H9 (cell line): ENCODE results near the gene MED25. TPM values are rescaled to one million over a fixed set of nuclear protein-coding genes. Genes with fewer than 3 reads are reported as not detected.

ENCODE experiments used
- DNase-seq: peaks from one replicate; pipeline ENCODE4 v3.0.0-alpha.2; 2017
- H2AFZ ChIP-seq: one replicate; pipeline ENCODE4 v1.6.1; 2013; ENCODE audit warnings: mild to moderate bottlenecking, low read length, control low read depth, moderate library complexity
- H2AK5ac ChIP-seq: 2 replicates; pipeline ENCODE4 v1.6.1; 2013; ENCODE audit warnings: low read length, control low read depth, mixed read lengths; ENCODE audit not compliant: insufficient read length
- H2BK120ac ChIP-seq: one replicate; pipeline ENCODE4 v1.6.1; 2013; ENCODE audit warnings: low read depth, mild to moderate bottlenecking, low read length, control low read depth, inconsistent platforms; ENCODE audit not compliant: poor library complexity, severe bottlenecking
- H2BK12ac ChIP-seq: 2 replicates; pipeline ENCODE4 v1.6.1; 2013; ENCODE audit warnings: low read length, control low read depth, mixed read lengths, low read depth; ENCODE audit not compliant: insufficient read length
- H2BK15ac ChIP-seq: 2 replicates; pipeline ENCODE4 v1.6.1; 2013; ENCODE audit warnings: low read depth, low read length, control low read depth
- H2BK20ac ChIP-seq: one replicate; pipeline ENCODE4 v1.6.1; 2013; ENCODE audit warnings: low read depth, mild to moderate bottlenecking, low read length, control low read depth, inconsistent platforms; ENCODE audit not compliant: poor library complexity, severe bottlenecking
- H2BK5ac ChIP-seq: 2 replicates; pipeline ENCODE4 v1.6.1; 2013; ENCODE audit warnings: low read length, control low read depth, mixed read lengths; ENCODE audit not compliant: insufficient read length
- H3K14ac ChIP-seq: 2 replicates; pipeline ENCODE4 v1.6.1; 2013; ENCODE audit warnings: low read length, control low read depth; ENCODE audit not compliant: insufficient read depth
- H3K18ac ChIP-seq: 2 replicates; pipeline ENCODE4 v1.6.1; 2013; ENCODE audit warnings: low read depth, mild to moderate bottlenecking, mixed read lengths, low read length, control low read depth; ENCODE audit not compliant: insufficient read length
- H3K23ac ChIP-seq: 2 replicates; pipeline ENCODE4 v1.6.1; 2013; ENCODE audit warnings: low read length, control low read depth, mixed read lengths, low read depth; ENCODE audit not compliant: insufficient read length
- H3K23me2 ChIP-seq: 2 replicates; pipeline ENCODE4 v1.6.1; 2013; ENCODE audit warnings: low read depth, mild to moderate bottlenecking, mixed read lengths, low read length, control low read depth; ENCODE audit not compliant: insufficient read length, poor library complexity, severe bottlenecking
- H3K27ac ChIP-seq: 2 replicates; pipeline ENCODE4 v1.5.1; 2013; ENCODE audit warnings: low read length, control low read depth, mixed read lengths, low read depth; ENCODE audit not compliant: insufficient read length
- H3K27me3 ChIP-seq: 2 replicates; pipeline ENCODE4 v1.6.1; 2013; ENCODE audit warnings: low read length, control low read depth, inconsistent platforms; ENCODE audit not compliant: insufficient read depth
- H3K4ac ChIP-seq: 2 replicates; pipeline ENCODE4 v1.6.1; 2013; ENCODE audit warnings: low read depth, mild to moderate bottlenecking, control low read depth, inconsistent platforms, low read length, moderate library complexity
- H3K4me1 ChIP-seq: 2 replicates; pipeline ENCODE4 v1.6.1; 2013; ENCODE audit warnings: low read length, control low read depth, inconsistent platforms; ENCODE audit not compliant: insufficient read depth
- H3K4me2 ChIP-seq: 2 replicates; pipeline ENCODE4 v1.6.1; 2013; ENCODE audit warnings: low read length, control low read depth, mixed read lengths; ENCODE audit not compliant: insufficient read length, insufficient read depth
- H3K56ac ChIP-seq: 2 replicates; pipeline ENCODE4 v1.6.1; 2013; ENCODE audit warnings: low read depth, mild to moderate bottlenecking, mixed read lengths, low read length, control low read depth; ENCODE audit not compliant: insufficient read length
- H3K79me1 ChIP-seq: 2 replicates; pipeline ENCODE4 v1.6.1; 2013; ENCODE audit warnings: low read depth, mild to moderate bottlenecking, moderate library complexity, low read length, control low read depth, inconsistent platforms; ENCODE audit not compliant: insufficient read depth, poor library complexity, severe bottlenecking
- H3K79me2 ChIP-seq: 2 replicates; pipeline ENCODE4 v1.6.1; 2013; ENCODE audit warnings: low read length, control low read depth, inconsistent platforms; ENCODE audit not compliant: insufficient read depth
- H3K9ac ChIP-seq: 2 replicates; pipeline ENCODE4 v1.6.1; 2013; ENCODE audit warnings: low read length, control low read depth, mixed read lengths; ENCODE audit not compliant: insufficient read length; ENCODE audit errors: extremely low read depth
- H3K9me3 ChIP-seq: one replicate; pipeline ENCODE4 v1.6.1; 2013; ENCODE audit warnings: low read depth, low read length, inconsistent platforms; ENCODE audit not compliant: control insufficient read depth
- H3T11ph ChIP-seq: one replicate; pipeline ENCODE4 v1.6.1; 2013; ENCODE audit warnings: mild to moderate bottlenecking, low read length, control low read depth, inconsistent platforms
- H4K20me1 ChIP-seq: one replicate; pipeline ENCODE4 v1.6.1; 2013; ENCODE audit not compliant: control insufficient read depth, insufficient read length, insufficient read depth
- H4K5ac ChIP-seq: 2 replicates; pipeline ENCODE4 v1.6.1; 2013; ENCODE audit warnings: low read depth, mild to moderate bottlenecking, mixed read lengths, low read length, control low read depth; ENCODE audit not compliant: insufficient read length
- H4K8ac ChIP-seq: replicated peaks from 2 replicates; pipeline ENCODE4 v1.6.1; 2013; ENCODE audit warnings: low read length, control low read depth, mixed read lengths, low read depth; ENCODE audit not compliant: insufficient read length
- H4K91ac ChIP-seq: 2 replicates; pipeline ENCODE4 v1.6.1; 2013; ENCODE audit warnings: low read depth, mild to moderate bottlenecking, moderate library complexity, mixed read lengths, low read length, control low read depth; ENCODE audit not compliant: insufficient read length
- H3K27ac Mint-ChIP-seq, 3 experiments: 2 replicates in 2 of 3; 3 replicates in 1 of 3; pipeline ENCODE4 v1.8.0; 2020 to 2021; ENCODE audit warnings: mixed read lengths in 3 of 3, mild to moderate bottlenecking in 1 of 3, moderate library complexity in 1 of 3
- H3K27me3 Mint-ChIP-seq: 2 replicates; pipeline ENCODE4 v1.8.0; 2021; ENCODE audit warnings: low read depth, mild to moderate bottlenecking, moderate library complexity, mixed read lengths
- H3K36me3 Mint-ChIP-seq, 3 experiments: 2 replicates in 2 of 3; 3 replicates in 1 of 3; pipeline ENCODE4 v1.8.0; 2020 to 2021; ENCODE audit warnings: low read depth in 3 of 3, mixed read lengths in 3 of 3; ENCODE audit not compliant: insufficient read depth in 1 of 3
- H3K4me1 Mint-ChIP-seq, 2 experiments: 2 replicates each; pipeline ENCODE4 v1.8.0; 2020; ENCODE audit warnings: mixed read lengths in 2 of 2
- H3K4me3 Mint-ChIP-seq, 2 experiments: 2 replicates in 1 of 2; 3 replicates in 1 of 2; pipeline ENCODE4 v1.8.0; 2020 to 2021; ENCODE audit warnings: mild to moderate bottlenecking in 2 of 2, mixed read lengths in 2 of 2, moderate library complexity in 1 of 2
- H3K9me3 Mint-ChIP-seq, 2 experiments: 2 replicates in 1 of 2; 3 replicates in 1 of 2; pipeline ENCODE4 v1.8.0; 2020; ENCODE audit warnings: mild to moderate bottlenecking in 2 of 2, mixed read lengths in 2 of 2, moderate library complexity in 1 of 2
- CTCF ChIP-seq: fragments of 200-600 bp; sonication (generic); conservative IDR thresholded peaks from 3 replicates; pipeline ENCODE4 v1.8.0; 2021; ENCODE audit warnings: antibody characterized with exemption, mild to moderate bottlenecking
- WGBS: extraction: QIAGEN DNeasy Blood & Tissue Kit; methylation state at CpG from one replicate; pipeline ENCODE4 v1.1.7; 2013; ENCODE audit warnings: missing lambda C conversion rate, low lambda C conversion rate, mixed read lengths; ENCODE audit not compliant: insufficient read length; ENCODE audit errors: extremely low coverage; 5-methylcytosine and 5-hydroxymethylcytosine counted together
- total RNA-seq: library from RNA; stranded (reverse); gene quantifications from 2 replicates; pipeline ENCODE4 v1.2.1, GENCODE V29; 2021

Gene MED25
- total RNA-seq, 1 experiment from 2014 or later: 77.5 TPM

- no peak for TF ChIP-seq CTCF
- H2AFZ ChIP-seq: no peak overlapping the region
- no peak overlapping the region for H3K27ac ChIP-seq
- no peaks in the 10 kb centered on the region for H3K9me3 ChIP-seq
- H2BK5ac ChIP-seq: no peak overlapping the region
- H3K4me2 ChIP-seq: no peak overlapping the region
- no peak overlapping the region for H3K56ac ChIP-seq
- H2BK15ac ChIP-seq: no peak overlapping the region
- no peak overlapping the region for H2BK12ac ChIP-seq
- H2BK120ac ChIP-seq: no peak overlapping the region
- H4K91ac ChIP-seq: no peak overlapping the region
- DNase-seq: no peak
- no peak overlapping the region for H3K14ac ChIP-seq
- no peak overlapping the region for H3K23ac ChIP-seq
- no peak overlapping the region for H4K5ac ChIP-seq
- no peak overlapping the region for H2BK20ac ChIP-seq
- Mint-ChIP-seq H3K36me3 (peaks cover 33 to 76% (median 57%) of the 10 kb centered on the region in 3 experiments; a peak in 6 of 7 replicates), H3K27ac (no peak overlapping the region; a peak in 2 of 7 replicates), H3K27me3 (no peaks in the 10 kb centered on the region), H3K4me3 (no peak overlapping the region), H3K4me1 (no peaks in the 10 kb centered on the region), H3K9me3 (no peaks in the 10 kb centered on the region; a peak in 1 of 5 replicates)
- H3K18ac ChIP-seq: no peak overlapping the region
- no peaks in the 10 kb centered on the region for H3K27me3 ChIP-seq
- no peaks in the 10 kb centered on the region for H3K4me1 ChIP-seq
- H3T11ph ChIP-seq: no peak overlapping the region
- no peaks in the 10 kb centered on the region for H3K79me2 ChIP-seq
- H4K8ac ChIP-seq: no peak overlapping the region
- no peak overlapping the region for H2AK5ac ChIP-seq
- no peaks in the 10 kb centered on the region for H4K20me1 ChIP-seq
- no peaks in the 10 kb centered on the region for H3K23me2 ChIP-seq
- no CpG with 5 or more reads among the region's 26 CpGs for WGBS
- no peaks in the 10 kb centered on the region for H3K79me1 ChIP-seq
- no peak overlapping the region for H3K4ac ChIP-seq
- no peak overlapping the region for H3K9ac ChIP-seq
These were observed 26.2 kb upstream of the MED25 start for GRCh38 chr19:49791776-49792445.
